Epithelial cell of esophagus (primary cell): Measurements from ENCODE around the gene CNGA3.

Experiments used
- DNase-seq: peaks from one replicate; pipeline ENCODE4 v3.0.0; 2010; ENCODE audit warnings: low read depth
- H3K4me3 ChIP-seq: 2 replicates; pipeline ENCODE4 v1.5.1; 2011; ENCODE audit warnings: mild to moderate bottlenecking, low read length, control low read depth
- TF ChIP-seq, protein P1 (sequence below): IDR thresholded peaks from 2 replicates; pipeline ENCODE4 v1.5.1; 2011; ENCODE audit warnings: low read depth, mild to moderate bottlenecking, low read length, control low read depth, inconsistent platforms; ENCODE audit not compliant: insufficient read depth; ENCODE audit errors: missing control alignments

Gene CNGA3

DNA sequence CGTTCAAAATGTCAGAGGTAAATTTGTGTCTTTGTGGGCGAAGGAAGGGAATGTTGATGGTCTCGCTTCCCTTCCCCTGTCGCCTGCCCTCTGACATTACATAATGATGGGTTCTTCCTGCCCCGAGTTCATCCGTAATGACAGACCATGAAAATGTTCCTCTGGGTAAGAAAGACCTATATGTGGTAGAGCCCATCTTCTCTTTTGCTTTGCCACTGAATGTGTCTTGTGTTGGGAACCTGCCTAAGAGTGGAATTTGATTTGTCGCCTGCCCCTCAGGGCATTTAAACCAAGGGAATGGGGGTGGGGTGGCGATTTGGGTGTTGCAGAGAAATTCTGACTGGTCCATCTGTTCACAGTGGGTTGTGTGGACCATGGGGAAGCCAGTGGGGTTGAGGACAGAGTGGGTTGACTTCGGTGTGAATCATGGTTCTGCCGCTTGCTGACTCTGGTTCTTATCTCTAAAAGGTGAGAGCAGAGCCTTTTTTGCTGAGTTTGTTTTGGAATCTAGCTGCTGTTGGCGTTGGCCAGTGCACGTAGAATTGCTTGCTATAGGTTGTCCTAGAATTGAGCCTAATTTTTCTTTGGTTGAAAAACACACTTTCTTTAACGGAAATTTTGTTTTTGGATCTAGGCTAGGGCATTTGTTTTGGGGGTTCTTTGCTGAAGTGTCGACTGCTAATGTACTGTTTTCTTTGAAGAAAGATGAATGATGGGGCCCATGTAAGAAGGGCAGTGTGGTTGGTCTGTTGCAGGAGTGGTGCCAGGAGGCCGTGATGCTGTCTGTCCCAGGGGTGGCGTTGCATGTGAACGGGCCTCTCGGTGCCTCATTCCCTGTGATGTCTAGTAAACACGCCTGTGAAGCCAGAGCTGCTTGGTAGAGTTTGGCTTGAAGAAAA is 99.7 kb downstream of the CNGA3 start:
- DNase-seq: no peak
- TF ChIP-seq, protein P1, sequence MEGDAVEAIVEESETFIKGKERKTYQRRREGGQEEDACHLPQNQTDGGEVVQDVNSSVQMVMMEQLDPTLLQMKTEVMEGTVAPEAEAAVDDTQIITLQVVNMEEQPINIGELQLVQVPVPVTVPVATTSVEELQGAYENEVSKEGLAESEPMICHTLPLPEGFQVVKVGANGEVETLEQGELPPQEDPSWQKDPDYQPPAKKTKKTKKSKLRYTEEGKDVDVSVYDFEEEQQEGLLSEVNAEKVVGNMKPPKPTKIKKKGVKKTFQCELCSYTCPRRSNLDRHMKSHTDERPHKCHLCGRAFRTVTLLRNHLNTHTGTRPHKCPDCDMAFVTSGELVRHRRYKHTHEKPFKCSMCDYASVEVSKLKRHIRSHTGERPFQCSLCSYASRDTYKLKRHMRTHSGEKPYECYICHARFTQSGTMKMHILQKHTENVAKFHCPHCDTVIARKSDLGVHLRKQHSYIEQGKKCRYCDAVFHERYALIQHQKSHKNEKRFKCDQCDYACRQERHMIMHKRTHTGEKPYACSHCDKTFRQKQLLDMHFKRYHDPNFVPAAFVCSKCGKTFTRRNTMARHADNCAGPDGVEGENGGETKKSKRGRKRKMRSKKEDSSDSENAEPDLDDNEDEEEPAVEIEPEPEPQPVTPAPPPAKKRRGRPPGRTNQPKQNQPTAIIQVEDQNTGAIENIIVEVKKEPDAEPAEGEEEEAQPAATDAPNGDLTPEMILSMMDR: no peak
- H3K4me3 ChIP-seq: peak overlapping the region; percentile 50

DNA sequence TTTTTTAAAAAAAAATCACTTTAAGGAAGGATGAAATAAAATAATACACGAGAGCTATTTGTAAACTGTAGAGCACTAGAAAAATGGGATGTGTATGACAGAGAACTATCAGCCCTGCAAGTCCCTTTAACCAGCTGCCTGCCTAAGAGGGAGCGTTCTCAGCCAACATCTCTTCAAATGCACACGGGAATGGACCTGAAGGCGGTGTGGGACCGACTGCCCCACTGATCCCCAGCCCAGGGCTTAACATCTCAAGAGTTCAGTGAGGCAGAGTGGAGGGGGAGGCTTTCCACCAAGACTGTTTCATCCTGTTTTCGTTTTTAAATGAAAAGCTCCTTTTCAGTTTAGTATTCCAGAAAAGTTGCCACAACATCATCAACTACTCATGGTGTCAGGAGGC is 100.6 kb downstream of the CNGA3 start:
- no peak for DNase-seq
- TF ChIP-seq, protein P1: no peak
- no peak overlapping the region for H3K4me3 ChIP-seq
